ENCODE data around the gene CPLX1.

DNA sequence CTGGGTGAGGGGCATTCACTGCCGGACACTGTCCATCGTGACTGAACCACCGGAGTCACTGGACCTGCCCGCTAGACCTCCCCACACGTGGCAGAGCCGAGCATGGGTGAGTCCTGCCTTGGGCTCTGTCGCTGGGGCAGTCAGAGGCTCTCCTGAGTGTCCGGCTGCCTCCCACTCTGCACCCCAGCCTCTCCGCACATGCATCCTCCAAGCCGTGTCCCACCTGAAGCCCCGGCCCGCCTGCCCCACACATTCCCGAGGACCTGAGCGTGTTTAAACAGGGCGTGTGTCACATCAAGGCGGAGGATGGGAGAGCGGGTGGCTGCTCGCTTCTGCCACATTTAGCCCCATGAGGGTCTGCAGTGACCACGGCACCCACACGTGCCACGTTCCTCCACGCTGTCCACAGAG, 4.7 kb downstream of the CPLX1 start:
- TF ChIP-seq POLR2A (IDR thresholded peaks at IDR 0.05): no peak
- TF ChIP-seq, protein P1, sequence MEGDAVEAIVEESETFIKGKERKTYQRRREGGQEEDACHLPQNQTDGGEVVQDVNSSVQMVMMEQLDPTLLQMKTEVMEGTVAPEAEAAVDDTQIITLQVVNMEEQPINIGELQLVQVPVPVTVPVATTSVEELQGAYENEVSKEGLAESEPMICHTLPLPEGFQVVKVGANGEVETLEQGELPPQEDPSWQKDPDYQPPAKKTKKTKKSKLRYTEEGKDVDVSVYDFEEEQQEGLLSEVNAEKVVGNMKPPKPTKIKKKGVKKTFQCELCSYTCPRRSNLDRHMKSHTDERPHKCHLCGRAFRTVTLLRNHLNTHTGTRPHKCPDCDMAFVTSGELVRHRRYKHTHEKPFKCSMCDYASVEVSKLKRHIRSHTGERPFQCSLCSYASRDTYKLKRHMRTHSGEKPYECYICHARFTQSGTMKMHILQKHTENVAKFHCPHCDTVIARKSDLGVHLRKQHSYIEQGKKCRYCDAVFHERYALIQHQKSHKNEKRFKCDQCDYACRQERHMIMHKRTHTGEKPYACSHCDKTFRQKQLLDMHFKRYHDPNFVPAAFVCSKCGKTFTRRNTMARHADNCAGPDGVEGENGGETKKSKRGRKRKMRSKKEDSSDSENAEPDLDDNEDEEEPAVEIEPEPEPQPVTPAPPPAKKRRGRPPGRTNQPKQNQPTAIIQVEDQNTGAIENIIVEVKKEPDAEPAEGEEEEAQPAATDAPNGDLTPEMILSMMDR (IDR thresholded peaks at IDR 0.05): no peak

Measured in adrenal gland (tissue), 5 donors.